Muscle of leg (tissue), 11 donors: ENCODE measurements around the gene DLGAP1. TPM values are rescaled to one million over a fixed set of nuclear protein-coding genes. Genes with fewer than 3 reads are reported as not detected.
A peak's percentile ranks its signal among the peaks of the same experiment; 100 is the strongest.

Experiments used
- DNase-seq: peaks from one replicate; pipeline ENCODE4 v3.0.0; 2013
- H3K27ac ChIP-seq: one replicate; pipeline ENCODE4 v1.5.1; 2013; ENCODE audit warnings: mild to moderate bottlenecking, low read length, control low read depth
- H3K27me3 ChIP-seq: one replicate; pipeline ENCODE4 v1.6.1; 2013; ENCODE audit warnings: low read length; ENCODE audit not compliant: control insufficient read depth, insufficient read depth
- H3K36me3 ChIP-seq: one replicate; pipeline ENCODE4 v1.6.1; 2013; ENCODE audit warnings: low read length; ENCODE audit not compliant: control insufficient read depth, insufficient read depth
- H3K4me1 ChIP-seq: one replicate; pipeline ENCODE4 v1.6.1; 2013; ENCODE audit warnings: low read length; ENCODE audit not compliant: control insufficient read depth, insufficient read depth
- H3K4me3 ChIP-seq: one replicate; pipeline ENCODE4 v1.5.1; 2013; ENCODE audit warnings: low read length, control low read depth
- H3K9me3 ChIP-seq: replicated peaks from 2 replicates; pipeline ENCODE4 v1.6.1; 2013; ENCODE audit warnings: low read depth, low read length; ENCODE audit not compliant: control insufficient read depth
- WGBS: methylation state at CpG from one replicate; pipeline ENCODE4 v1.1.5; 2013; ENCODE audit warnings: missing lambda C conversion rate; ENCODE audit not compliant: insufficient coverage; 5-methylcytosine and 5-hydroxymethylcytosine counted together
- polyA plus RNA-seq, 8 donors: library from polyadenylated mRNA; unstranded; fragments of 120-200 nt; gene quantifications; one replicate each; pipeline versions ENCODE4 v1.2.1 to v1.2.3, GENCODE V29; 2013; ENCODE audit warnings: inconsistent platforms in 1 of 8, low replicate concordance in 1 of 8; ENCODE audit not compliant: insufficient read length in 8 of 8, insufficient read depth in 1 of 8
- total RNA-seq: library from RNA; stranded (reverse); fragments of 120-200 nt; gene quantifications from one replicate; pipeline ENCODE4 v1.2.4, GENCODE V29; 2013

DLGAP1 gene
- total and polyA plus RNA-seq, 9 donors, result 0.87 to 3.1 (median 1.8) TPM

DNA sequence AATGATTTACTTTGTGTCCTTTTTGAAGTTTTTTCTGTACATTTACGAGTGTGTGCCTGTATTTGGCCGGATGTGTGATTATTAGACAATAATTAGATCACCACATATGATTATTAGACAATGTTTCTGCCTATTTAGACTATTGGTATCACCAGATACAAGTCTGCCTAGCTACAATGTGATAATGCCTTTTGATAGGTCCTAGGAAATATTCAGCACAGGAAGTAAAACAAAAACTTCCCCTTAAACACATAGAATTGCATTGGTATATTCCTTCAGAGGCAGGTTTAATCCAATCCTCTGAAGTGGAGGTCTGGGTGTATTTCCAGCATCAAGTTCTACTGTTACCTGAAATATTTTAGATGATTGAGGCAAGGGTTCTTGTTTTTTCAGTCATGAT lies 730.0 kb downstream of the DLGAP1 start:
- no peaks in the 10 kb centered on the region for H3K27me3 ChIP-seq
- no peak for DNase-seq
- peaks cover 2% of the 10 kb centered on the region for H3K36me3 ChIP-seq
- H3K4me3 ChIP-seq, result no peak overlapping the region
- H3K9me3 ChIP-seq, result no peaks in the 10 kb centered on the region
- no peak overlapping the region for H3K27ac ChIP-seq
- WGBS, result no CpG with 5 or more reads among the region's 2 CpGs
- no peaks in the 10 kb centered on the region for H3K4me1 ChIP-seq

DNA sequence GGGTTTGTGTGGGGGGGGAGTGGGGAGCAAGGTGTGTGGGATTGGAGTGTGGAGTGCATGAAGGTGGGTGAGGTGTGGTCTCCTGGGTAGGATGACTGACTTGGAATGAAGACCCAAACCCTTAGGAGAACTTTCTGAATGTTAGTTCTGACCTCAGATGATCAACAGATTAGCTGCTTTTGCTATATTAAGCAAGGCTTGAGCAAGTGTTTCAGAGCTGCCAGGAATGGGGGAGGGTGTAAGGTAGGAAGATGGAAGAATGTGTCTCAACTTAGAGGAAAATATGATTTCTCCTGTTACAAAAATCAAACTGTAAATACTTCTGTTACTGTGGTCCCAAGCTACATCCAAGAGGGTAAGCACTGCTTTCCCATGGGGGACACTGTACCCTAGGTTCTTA lies 731.6 kb downstream of the DLGAP1 start:
- Histone ChIP-seq H3K36me3 (peaks cover under 1% of the 10 kb centered on the region), H3K27me3 (no peaks in the 10 kb centered on the region), H3K4me1 (no peaks in the 10 kb centered on the region), H3K27ac (no peak overlapping the region), H3K9me3 (no peaks in the 10 kb centered on the region), H3K4me3 (no peak overlapping the region)
- DNase-seq, result no peak

DNA sequence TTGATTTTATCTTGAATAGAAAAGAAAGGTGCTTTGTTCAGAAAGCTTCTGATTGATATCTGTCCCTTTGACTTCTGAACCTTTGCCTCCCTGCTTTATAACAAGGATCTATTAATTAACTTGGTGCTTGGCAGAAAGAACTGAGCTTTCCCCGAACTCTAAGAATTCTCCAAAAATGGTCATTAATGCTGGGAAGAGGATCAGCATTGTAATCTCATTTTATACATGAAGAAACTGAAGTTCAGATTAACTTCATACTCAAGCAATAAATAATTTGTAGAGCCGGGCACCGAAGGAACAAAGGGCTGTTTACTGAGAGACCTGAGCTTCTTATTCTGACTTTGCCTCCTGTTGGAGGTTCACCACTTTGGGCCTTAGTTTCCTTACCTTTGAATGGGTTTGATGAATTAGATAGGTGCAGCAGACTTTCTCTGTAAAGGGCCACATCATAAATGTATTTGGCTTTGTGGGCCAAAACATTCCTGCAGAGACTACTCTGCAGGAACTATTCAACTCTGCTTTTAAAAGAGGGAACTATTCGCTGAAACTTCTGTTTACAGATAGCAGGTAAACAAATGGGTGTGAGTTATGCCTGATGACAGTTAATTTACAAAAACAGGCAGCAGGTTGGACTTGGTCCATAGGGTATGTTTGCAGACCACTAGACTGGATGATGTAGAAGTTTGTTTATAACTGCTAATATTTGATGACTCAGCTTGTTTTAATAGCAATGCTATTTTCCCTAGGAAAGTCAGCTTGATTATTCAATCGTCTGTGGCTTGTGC lies 732.3 kb downstream of the DLGAP1 start:
- no peak for DNase-seq
- WGBS, result 20% methylated on average over 1 of the region's 5 CpGs
- no peaks in the 10 kb centered on the region for H3K27me3 ChIP-seq
- no peak overlapping the region for H3K4me3 ChIP-seq
- H3K36me3 ChIP-seq, result no peaks in the 10 kb centered on the region
- H3K27ac ChIP-seq, result no peak overlapping the region
- no peaks in the 10 kb centered on the region for H3K9me3 ChIP-seq
- no peaks in the 10 kb centered on the region for H3K4me1 ChIP-seq

DNA sequence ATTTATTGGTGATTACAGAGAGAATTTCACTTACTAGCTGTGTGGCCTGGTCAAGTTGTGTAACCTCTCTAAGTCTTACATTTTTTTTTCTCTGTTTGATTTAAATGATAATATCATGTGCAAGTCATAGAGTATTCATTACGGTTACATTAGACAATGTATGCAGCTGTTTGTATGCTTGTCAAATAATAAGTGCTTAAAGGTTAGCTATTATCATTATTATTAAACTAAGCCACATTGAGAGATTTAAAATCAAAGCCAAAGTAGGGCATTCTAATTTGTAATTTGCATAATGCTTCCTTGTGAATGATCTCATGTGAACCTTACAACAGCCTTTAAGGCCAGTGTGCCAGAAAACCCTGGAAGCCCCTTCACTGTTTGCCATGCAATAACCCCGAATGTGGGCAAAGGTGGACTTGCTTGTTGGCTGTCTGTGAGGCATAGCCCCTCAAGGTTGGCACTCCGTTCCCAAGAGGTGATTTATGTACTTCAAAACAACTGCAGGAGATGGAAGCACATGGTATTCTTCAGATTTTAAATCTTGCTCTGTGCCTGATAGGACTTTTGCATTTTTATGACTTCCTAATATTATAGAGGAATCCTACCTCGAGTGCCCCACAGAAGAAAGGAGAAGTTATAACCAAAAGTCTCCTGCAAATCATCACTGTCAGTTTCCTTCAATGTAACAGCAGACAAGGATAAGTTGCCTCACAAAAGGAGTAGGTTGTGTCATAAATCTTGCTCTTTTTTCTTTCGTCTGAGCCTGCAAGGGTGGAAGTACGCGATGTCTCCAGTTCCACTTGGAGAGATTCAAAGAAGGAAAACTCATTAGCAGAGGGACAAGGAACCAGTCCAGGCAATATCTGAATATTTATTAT lies 733.1 kb downstream of the DLGAP1 start:
- Histone ChIP-seq H3K4me1 (no peaks in the 10 kb centered on the region), H3K36me3 (no peaks in the 10 kb centered on the region), H3K4me3 (no peak overlapping the region), H3K27me3 (no peaks in the 10 kb centered on the region), H3K9me3 (no peaks in the 10 kb centered on the region), H3K27ac (no peak overlapping the region)
- peak; percentile 36 for DNase-seq
- WGBS, result 43% methylated on average over 3 of the region's 7 CpGs

DNA sequence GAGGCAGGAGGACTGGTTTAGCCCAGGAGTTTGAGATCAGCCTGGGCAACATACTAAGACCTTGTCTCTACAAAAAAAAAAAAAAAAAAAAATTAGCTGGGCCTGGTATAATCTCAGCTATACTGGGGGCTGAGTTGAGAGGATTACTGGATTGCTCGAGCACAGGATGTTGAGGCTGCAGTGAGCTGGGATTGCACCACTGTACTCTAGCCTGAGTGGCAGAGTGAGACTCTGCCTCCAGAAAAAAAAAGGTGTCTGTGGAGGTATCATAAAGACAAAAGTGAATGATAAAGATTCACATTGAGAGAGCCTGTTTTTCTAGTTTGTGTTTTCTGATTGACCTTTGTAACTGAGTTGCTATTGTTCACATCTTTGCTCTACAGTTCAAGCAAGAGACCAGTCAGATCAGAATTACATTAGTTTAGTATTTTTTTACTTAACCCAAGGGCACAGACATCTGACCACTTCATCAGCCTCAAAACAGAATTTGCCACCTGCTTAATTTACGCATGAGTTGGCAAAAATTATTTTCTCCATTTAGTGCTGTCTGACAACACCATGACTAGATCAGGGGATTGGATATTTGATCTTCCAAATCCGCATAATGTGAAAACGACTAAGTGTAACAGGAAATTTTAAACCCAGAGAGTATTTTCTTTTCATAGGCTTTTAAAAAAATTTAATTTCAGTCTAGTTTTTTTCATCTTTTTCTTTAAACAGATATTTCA lies 734.1 kb downstream of the DLGAP1 start:
- Histone ChIP-seq H3K36me3 (no peaks in the 10 kb centered on the region), H3K4me1 (no peaks in the 10 kb centered on the region), H3K27me3 (no peaks in the 10 kb centered on the region), H3K4me3 (no peak overlapping the region), H3K9me3 (no peaks in the 10 kb centered on the region), H3K27ac (no peak overlapping the region)
- DNase-seq, result no peak
- 80% methylated on average over 1 of the region's 4 CpGs for WGBS

DNA sequence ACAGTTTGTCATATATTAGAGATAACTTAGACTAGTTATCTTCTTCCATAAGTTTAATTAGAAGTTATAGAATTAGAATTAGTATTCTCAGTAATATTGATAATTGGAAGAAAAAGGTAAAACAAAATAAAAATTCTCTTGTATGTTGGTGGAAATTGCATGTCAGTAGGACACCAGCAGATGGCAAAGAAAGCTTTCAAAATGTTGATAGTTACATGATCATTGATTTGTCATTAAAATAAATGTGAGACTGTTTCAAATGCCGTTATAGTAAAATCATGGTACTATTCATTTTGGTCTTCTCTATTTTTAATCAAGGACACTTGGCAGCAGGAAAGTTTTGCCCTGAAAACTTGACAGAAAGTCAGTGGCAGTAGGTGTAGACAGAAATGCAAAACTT lies 734.9 kb downstream of the DLGAP1 start:
- H3K27me3 ChIP-seq, result no peaks in the 10 kb centered on the region
- no peaks in the 10 kb centered on the region for H3K36me3 ChIP-seq
- DNase-seq, result no peak
- WGBS, result no CpG with 5 or more reads among the region's 1 CpG
- no peak overlapping the region for H3K27ac ChIP-seq
- H3K4me3 ChIP-seq, result no peak overlapping the region
- H3K4me1 ChIP-seq, result no peaks in the 10 kb centered on the region
- H3K9me3 ChIP-seq, result no peaks in the 10 kb centered on the region

DNA sequence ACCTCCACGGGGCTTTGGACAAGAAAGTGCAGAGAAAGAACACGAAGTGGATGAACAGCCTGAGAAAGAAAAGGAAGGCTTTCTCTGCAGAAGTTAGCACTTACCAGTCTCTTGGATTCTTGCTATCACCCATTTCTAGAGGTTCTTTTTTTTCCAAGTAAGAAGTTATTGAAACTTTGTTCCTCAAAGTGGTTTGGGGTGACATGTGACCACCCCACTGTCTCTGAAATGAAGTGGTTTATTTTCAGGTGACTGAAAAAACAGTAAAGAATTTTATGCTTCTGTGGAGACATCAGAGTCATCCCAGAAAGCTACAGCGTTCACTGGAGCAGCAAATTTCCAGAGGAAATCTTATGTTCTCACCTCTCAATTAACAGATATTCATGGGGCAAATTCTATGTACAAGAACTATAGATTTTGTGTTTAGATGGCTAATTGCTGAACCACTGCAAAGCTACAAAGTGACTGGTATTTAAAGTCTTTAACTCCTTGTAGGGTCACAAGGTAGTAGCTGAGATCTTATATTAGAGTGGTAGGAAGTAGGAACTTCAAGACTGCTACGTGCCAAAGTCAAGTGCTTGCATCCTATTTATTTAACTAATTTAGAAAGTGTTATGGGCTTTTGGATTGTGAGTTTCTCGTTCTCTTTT lies 737.6 kb downstream of the DLGAP1 start:
- no peak for DNase-seq
- Histone ChIP-seq H3K9me3 (no peaks in the 10 kb centered on the region), H3K4me1 (no peaks in the 10 kb centered on the region), H3K27ac (no peak overlapping the region), H3K27me3 (no peaks in the 10 kb centered on the region), H3K36me3 (no peaks in the 10 kb centered on the region), H3K4me3 (no peak overlapping the region)
- WGBS, result 80% methylated on average over 1 of the region's 5 CpGs

DNA sequence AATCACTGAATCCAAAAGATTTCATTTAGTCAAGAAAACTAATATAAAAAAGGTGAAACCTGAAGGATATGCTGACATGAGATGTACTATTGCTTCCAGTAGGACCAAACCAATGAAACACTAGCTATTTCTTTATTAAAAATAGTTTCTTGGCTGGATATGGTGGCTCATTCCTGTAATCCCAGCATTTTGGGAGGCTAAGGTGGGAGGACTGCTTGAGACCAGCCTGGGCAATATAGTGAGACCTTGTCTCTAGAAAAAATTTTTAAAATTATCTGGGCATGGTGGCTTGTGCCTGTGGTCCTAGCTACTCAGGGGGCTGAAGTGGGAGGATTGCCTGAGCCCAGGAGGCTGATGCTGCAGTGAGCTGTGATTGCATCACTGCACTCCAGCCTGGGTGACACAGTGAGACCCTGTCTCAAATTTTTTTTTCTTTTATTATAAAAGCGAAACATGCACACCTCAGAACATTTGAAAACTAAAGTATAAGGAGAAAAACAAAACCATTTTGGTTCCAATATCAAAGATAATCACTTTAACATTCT lies 738.9 kb downstream of the DLGAP1 start:
- no CpG with 5 or more reads among the region's 1 CpG for WGBS
- no peaks in the 10 kb centered on the region for H3K27me3 ChIP-seq
- H3K36me3 ChIP-seq, result no peaks in the 10 kb centered on the region
- DNase-seq, result no peak
- H3K4me1 ChIP-seq, result no peaks in the 10 kb centered on the region
- H3K9me3 ChIP-seq, result no peaks in the 10 kb centered on the region
- no peak overlapping the region for H3K27ac ChIP-seq
- no peak overlapping the region for H3K4me3 ChIP-seq

DNA sequence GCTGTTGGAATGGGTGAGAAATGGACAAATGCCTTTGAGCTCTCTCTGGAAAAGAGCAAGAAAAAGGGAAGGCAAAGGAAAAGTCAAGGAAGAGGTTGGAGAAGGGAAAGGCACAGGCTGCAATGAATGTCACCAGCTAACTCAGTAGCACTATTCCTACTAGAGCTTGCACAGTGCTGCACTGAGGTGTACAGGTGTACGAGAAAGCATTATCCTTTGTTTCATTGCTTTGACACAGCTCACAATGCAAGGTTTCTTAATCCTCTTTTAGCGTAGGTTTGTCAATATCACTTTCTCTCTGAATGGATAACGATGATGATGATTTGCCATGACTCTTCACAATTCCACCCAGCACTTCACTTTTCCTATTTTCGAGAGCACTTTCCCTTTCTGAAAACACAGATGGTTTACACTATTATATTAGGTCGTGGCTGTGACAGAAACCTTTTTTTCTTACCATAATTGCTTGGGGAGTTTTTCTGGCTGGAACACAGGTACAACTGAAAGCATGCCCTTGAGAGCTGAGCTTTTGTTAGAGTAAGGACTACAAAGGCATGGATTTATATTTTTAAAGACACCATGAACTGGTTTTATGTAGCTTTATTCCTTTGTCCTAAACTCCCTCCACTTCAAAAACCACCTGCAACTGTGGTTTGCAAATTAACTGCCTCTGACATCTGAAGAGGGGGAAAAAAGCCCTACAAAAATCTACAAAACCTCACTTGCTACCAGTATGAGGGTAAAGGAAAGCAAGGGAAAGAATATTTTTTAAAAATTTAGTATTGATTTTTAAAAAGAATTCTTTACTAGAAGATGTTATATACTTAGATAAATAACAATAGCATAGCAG lies 739.7 kb downstream of the DLGAP1 start:
- no peak overlapping the region for H3K4me3 ChIP-seq
- no peaks in the 10 kb centered on the region for H3K36me3 ChIP-seq
- H3K27ac ChIP-seq, result no peak overlapping the region
- H3K4me1 ChIP-seq, result no peaks in the 10 kb centered on the region
- WGBS, result 50% methylated on average over 1 of the region's 5 CpGs
- no peaks in the 10 kb centered on the region for H3K27me3 ChIP-seq
- no peak for DNase-seq
- no peaks in the 10 kb centered on the region for H3K9me3 ChIP-seq
